Thymus (tissue), 11 donors: ENCODE measurements around the gene CRY1. TPM values are rescaled to one million over a fixed set of nuclear protein-coding genes. Genes with fewer than 3 reads are reported as not detected.

Experiments used
- DNase-seq, 9 donors: peaks; one replicate each; pipeline ENCODE4 v3.0.0-alpha.2; 2013; ENCODE audit warnings: low spot score in 9 of 9, low read depth in 6 of 9, missing footprints in 1 of 9
- H3K27ac ChIP-seq, 2 donors: one replicate each; pipeline ENCODE4 v1.5.1; 2013; ENCODE audit warnings: control low read depth in 1 of 2, low read depth in 1 of 2, low read length in 1 of 2, mild to moderate bottlenecking in 1 of 2, moderate library complexity in 1 of 2
- H3K27me3 ChIP-seq, 2 donors: one replicate each; pipeline ENCODE4 v1.5.1; 2013; ENCODE audit warnings: low read length in 1 of 2; ENCODE audit not compliant: control insufficient read depth in 2 of 2, insufficient read depth in 1 of 2
- H3K36me3 ChIP-seq, 2 donors: one replicate each; pipeline ENCODE4 v1.5.1; 2013; ENCODE audit warnings: low read length in 1 of 2, mild to moderate bottlenecking in 1 of 2, moderate library complexity in 1 of 2; ENCODE audit not compliant: control insufficient read depth in 2 of 2, insufficient read depth in 2 of 2
- H3K4me1 ChIP-seq, 2 donors: one replicate each; pipeline ENCODE4 v1.5.1; 2013; ENCODE audit warnings: low read length in 2 of 2; ENCODE audit not compliant: control insufficient read depth in 2 of 2, insufficient read depth in 2 of 2
- H3K4me3 ChIP-seq, 2 donors: one replicate each; pipeline ENCODE4 v1.5.1; 2013; ENCODE audit warnings: low read length in 2 of 2, control low read depth in 1 of 2, mild to moderate bottlenecking in 1 of 2
- H3K9me3 ChIP-seq, 2 donors: one replicate each; pipeline ENCODE4 v1.5.1; 2013; ENCODE audit warnings: low read length in 1 of 2, mild to moderate bottlenecking in 1 of 2; ENCODE audit not compliant: control insufficient read depth in 2 of 2, insufficient read depth in 1 of 2
- WGBS: extraction: QIAGEN DNeasy Blood & Tissue Kit; methylation state at CpG from one replicate; pipeline ENCODE4 v1.1.7; 2013; 5-methylcytosine and 5-hydroxymethylcytosine counted together
- polyA plus RNA-seq: library from polyadenylated mRNA; stranded (reverse); fragments of 200-250 nt; gene quantifications from one replicate; pipeline ENCODE4 v1.2.3, GENCODE V29; 2013
- total RNA-seq: library from RNA; stranded (reverse); fragments of 120-200 nt; gene quantifications from one replicate; pipeline ENCODE4 v1.2.4, GENCODE V29; 2013
- donor health status: healthy.

Gene CRY1
- total and polyA plus RNA-seq, 2 donors, result 16.8 to 19.9 TPM

GRCh38 chr12:106957583-106957982 is 135.8 kb downstream of the CRY1 start:
- H3K4me1 ChIP-seq, result peaks cover 7% of the 10 kb centered on the region in 2 donors
- peak overlapping the region in 1 of 2 donors; percentile 83 for H3K27ac ChIP-seq
- H3K4me3 ChIP-seq, result peak overlapping the region; percentile 89 to 99
- no peaks in the 10 kb centered on the region for H3K27me3 ChIP-seq
- peak in 4 of 9 donors; percentile 1 to 33 (median 4) for DNase-seq
- H3K36me3 ChIP-seq, result peaks cover 0 to 3% of the 10 kb centered on the region in 2 donors
- WGBS, result 7% methylated on average over 1 of the region's 1 CpG
- H3K9me3 ChIP-seq, result no peaks in the 10 kb centered on the region

GRCh38 chr12:106956048-106956578 is 137.2 kb downstream of the CRY1 start:
- Histone ChIP-seq H3K36me3 (peaks cover 0 to 3% of the 10 kb centered on the region in 2 donors), H3K4me3 (peak overlapping the region; percentile 89 to 99), H3K9me3 (no peaks in the 10 kb centered on the region), H3K4me1 (peaks cover 7% of the 10 kb centered on the region in 2 donors), H3K27ac (peak overlapping the region; percentile 83 to 95), H3K27me3 (no peaks in the 10 kb centered on the region)
- WGBS, result under 1% methylated on average over 34 of the region's 34 CpGs
- DNase-seq, result peak in 3 of 9 donors; percentile 30 to 56 (median 54)

GRCh38 chr12:106955377-106956047 is 137.8 kb downstream of the CRY1 start, which contains the start of gene TMEM263:
Gene TMEM263 (plus strand): TSS chr12:106955907. CDS start chr12:106967117, 11,210 bp downstream.
- WGBS, result under 1% methylated on average over 88 of the region's 88 CpGs
- peaks cover 7% of the 10 kb centered on the region in 2 donors for H3K4me1 ChIP-seq

GRCh38 chr12:106954462-106955376 is 138.6 kb downstream of the CRY1 start:
- Histone ChIP-seq H3K4me1 (peaks cover 7% of the 10 kb centered on the region in 2 donors), H3K36me3 (no peaks in the 10 kb centered on the region), H3K9me3 (no peaks in the 10 kb centered on the region), H3K27ac (peak overlapping the region; percentile 89 to 95), H3K4me3 (peak overlapping the region; percentile 65 to 99), H3K27me3 (no peaks in the 10 kb centered on the region)
- DNase-seq, result peak in 3 of 9 donors; percentile 2 to 15 (median 15)
- WGBS, result 71% methylated on average over 36 of the region's 36 CpGs

More at GRCh38 chr12:106955377-106956047, 137.8 kb downstream of the CRY1 start, which contains the start of gene TMEM263:
- Histone ChIP-seq H3K9me3 (no peaks in the 10 kb centered on the region), H3K4me3 (peak within 1 kb of the TSS; percentile 89 to 99), H3K36me3 (no peaks in the 10 kb centered on the region), H3K27ac (peak within 1 kb of the TSS; percentile 89 to 95), H3K27me3 (no peaks in the 10 kb centered on the region)
- DNase-seq, result peak; percentile 74 to 97 (median 94)

GRCh38 chr12:106953352-106954250 is 139.7 kb downstream of the CRY1 start:
- Histone ChIP-seq H3K9me3 (no peaks in the 10 kb centered on the region), H3K27me3 (no peaks in the 10 kb centered on the region), H3K36me3 (no peaks in the 10 kb centered on the region), H3K27ac (no peak overlapping the region), H3K4me1 (peaks cover 7% of the 10 kb centered on the region in 2 donors), H3K4me3 (no peak overlapping the region)
- no peak for DNase-seq
- WGBS, result 96% methylated on average over 12 of the region's 12 CpGs

- WGBS, result 97% methylated on average over 5 of the region's 5 CpGs
- no peaks in the 10 kb centered on the region for H3K36me3 ChIP-seq
- no peaks in the 10 kb centered on the region for H3K9me3 ChIP-seq
- H3K4me3 ChIP-seq, result no peak overlapping the region
- DNase-seq, result no peak
- H3K4me1 ChIP-seq, result peaks cover 7% of the 10 kb centered on the region in 2 donors
- no peaks in the 10 kb centered on the region for H3K27me3 ChIP-seq
- no peak overlapping the region for H3K27ac ChIP-seq
These were observed 142.8 kb downstream of the CRY1 start for GRCh38 chr12:106950591-106950990.

- Histone ChIP-seq H3K27ac (no peak overlapping the region), H3K36me3 (no peaks in the 10 kb centered on the region), H3K4me1 (no peaks in the 10 kb centered on the region), H3K4me3 (no peak overlapping the region), H3K9me3 (no peaks in the 10 kb centered on the region), H3K27me3 (no peaks in the 10 kb centered on the region)
- DNase-seq, result no peak
These were observed 145.9 kb downstream of the CRY1 start for GRCh38 chr12:106947461-106947860.

GRCh38 chr12:106945261-106945851 is 148.0 kb downstream of the CRY1 start:
- Histone ChIP-seq H3K27ac (no peak overlapping the region), H3K9me3 (no peaks in the 10 kb centered on the region), H3K27me3 (peaks cover 0 to 2% of the 10 kb centered on the region in 2 donors), H3K4me3 (no peak overlapping the region), H3K4me1 (no peaks in the 10 kb centered on the region), H3K36me3 (no peaks in the 10 kb centered on the region)
- no peak for DNase-seq
- WGBS, result 19% methylated on average over 1 of the region's 1 CpG
